ENCODE measurements around the gene RPL7L1.
A peak's percentile ranks its signal among the peaks of the same experiment; 100 is the strongest.
"Not testable (repeated sequence)": the region's sequence is repeated elsewhere in the genome, so short reads cannot be mapped to it uniquely, and the experiment has no call there.

Gene RPL7L1

GRCh38 chr6:42894041-42894828 lies 14.8 kb downstream of the RPL7L1 start:
- DNase-seq, result not testable (repeated sequence)

GRCh38 chr6:42896178-42896719 lies 16.8 kb downstream of the RPL7L1 start:
- DNase-seq, result no peak

- peak; percentile 65 for DNase-seq
Measured at GRCh38 chr6:42898891-42899361, 19.5 kb downstream of the RPL7L1 start.

- DNase-seq, result no peak
Measured at GRCh38 chr6:42899871-42900270, 20.5 kb downstream of the RPL7L1 start.

- peak; percentile 50 to 54 for DNase-seq
Measured at GRCh38 chr6:42901538-42901957, 22.1 kb downstream of the RPL7L1 start.

GRCh38 chr6:42902429-42903263 lies 23.2 kb downstream of the RPL7L1 start:
- DNase-seq, result not testable (repeated sequence)

GRCh38 chr6:42904467-42904866 lies 25.1 kb downstream of the RPL7L1 start:
- DNase-seq, result no peak

GRCh38 chr6:42907336-42907735 lies 27.9 kb downstream of the RPL7L1 start:
- DNase-seq, result no peak

GRCh38 chr6:42909835-42910234 lies 30.4 kb downstream of the RPL7L1 start:
- no peak for DNase-seq

- no peak for DNase-seq
Measured at GRCh38 chr6:42911171-42912021, 32.0 kb downstream of the RPL7L1 start.

GRCh38 chr6:42914546-42914945 lies 35.1 kb downstream of the RPL7L1 start:
- DNase-seq, result no peak

- DNase-seq, result no peak
Measured at GRCh38 chr6:42915732-42916131, 36.3 kb downstream of the RPL7L1 start, which contains the start of gene PTCRA. PTCRA (plus strand) TSS chr6:42916053; CDS start chr6:42916070, 17 bp downstream.

- no peak for DNase-seq
Measured at GRCh38 chr6:42916288-42916687, 36.9 kb downstream of the RPL7L1 start.

GRCh38 chr6:42921801-42922200 lies 42.4 kb downstream of the RPL7L1 start:
- no peak for DNase-seq

GRCh38 chr6:42923666-42924065 lies 44.2 kb downstream of the RPL7L1 start:
- DNase-seq, result no peak

- DNase-seq, result no peak
Measured at GRCh38 chr6:42925248-42925857, 45.9 kb downstream of the RPL7L1 start.

- peak; percentile 88 to 89 for DNase-seq
Measured at GRCh38 chr6:42928986-42929820, 49.8 kb downstream of the RPL7L1 start, which contains the start of gene CNPY3. CNPY3 (plus strand) TSS chr6:42929480; CDS start chr6:42929571, 91 bp downstream.

GRCh38 chr6:42929821-42930360 lies 50.5 kb downstream of the RPL7L1 start:
- peak; percentile 37 to 48 for DNase-seq

- no peak for DNase-seq
Measured at GRCh38 chr6:42932412-42932811, 53.0 kb downstream of the RPL7L1 start.

- DNase-seq, result no peak
Measured at GRCh38 chr6:42933205-42933604, 53.8 kb downstream of the RPL7L1 start.

GRCh38 chr6:42935322-42935721 lies 55.9 kb downstream of the RPL7L1 start:
- DNase-seq, result no peak

Data from activated CD4-positive, alpha-beta T cell treated with anti-CD3 and anti-CD28 coated beads, Interleukin-2, amount 50 U/mL, for 4 hours (primary cell).